Kidney (tissue), 14 donors: ENCODE results near the gene PIGU. TPM values are rescaled to one million over a fixed set of nuclear protein-coding genes. Genes with fewer than 3 reads are reported as not detected.
A peak's percentile ranks its signal among the peaks of the same experiment; 100 is the strongest.

Experiments
- DNase-seq, 5 donors: peaks; one replicate each; pipeline ENCODE4 v3.0.0-alpha.2; 2013 to 2020
- FAIRE-seq: peaks from 2 replicates; lab custom pipeline; 2012; peaks lifted over from hg19 to GRCh38; lab: Jason Lieb, UNC
- H3K27ac ChIP-seq, 2 donors: one replicate each; pipeline ENCODE4 v1.7.0; 2013; ENCODE audit warnings: low read depth in 2 of 2, low read length in 2 of 2, inconsistent platforms in 1 of 2
- H3K27me3 ChIP-seq: one replicate; pipeline ENCODE4 v1.7.1; 2013; ENCODE audit warnings: low read length, inconsistent platforms; ENCODE audit not compliant: control insufficient read depth, insufficient read depth
- H3K36me3 ChIP-seq, 3 donors: one replicate each; pipeline versions ENCODE4 v1.7.0 to v1.7.1; 2013; ENCODE audit warnings: low read length in 3 of 3, control low read depth in 1 of 3, inconsistent platforms in 1 of 3; ENCODE audit not compliant: insufficient read depth in 3 of 3, control insufficient read depth in 2 of 3
- H3K4me1 ChIP-seq, 3 donors: one replicate each; pipeline versions ENCODE4 v1.7.0 to v1.7.1; 2013; ENCODE audit warnings: low read length in 3 of 3, inconsistent platforms in 1 of 3, low read depth in 1 of 3; ENCODE audit not compliant: control insufficient read depth in 2 of 3, insufficient read depth in 2 of 3
- H3K4me3 ChIP-seq, 3 donors: one replicate each; pipeline versions ENCODE4 v1.7.0 to v1.8.1; 2013; ENCODE audit warnings: low read length in 3 of 3, control low read depth in 1 of 3, inconsistent platforms in 1 of 3
- H3K9ac ChIP-seq, 3 donors: one replicate each; pipeline versions ENCODE4 v1.7.0 to v1.7.1; 2013; ENCODE audit warnings: low read length in 3 of 3, control low read depth in 1 of 3, inconsistent platforms in 1 of 3
- H3K9me3 ChIP-seq, 3 donors: one replicate each; pipeline versions ENCODE4 v1.7.0 to v1.7.1; 2013; ENCODE audit warnings: low read length in 3 of 3, control low read depth in 1 of 3, inconsistent platforms in 1 of 3; ENCODE audit not compliant: control insufficient read depth in 2 of 3, insufficient read depth in 1 of 3
- intact Hi-C: fragments of 100-400 bp; cut with DNase I; formaldehyde crosslinking; loops from one replicate; pipeline ENCODE4 v1.11.1; 2022
- polyA plus RNA-seq: library from polyadenylated mRNA; stranded (reverse); fragments of 350-450 nt; fragmentation: Illumina TruSeq; extraction: RNeasy Lipid Tissue Mini Kit (QIAGEN cat#74804); gene quantifications from one replicate; pipeline ENCODE4 v1.2.3, GENCODE V29; 2014; ENCODE audit warnings: low read depth, low replicate concordance; ENCODE audit not compliant: insufficient read depth
- total RNA-seq: library from RNA; stranded (reverse); fragmentation: NEBNext Ultra II Directional; extraction: Animal tissue kit (Norgen Biotek cat#: 25700); gene quantifications from one replicate; pipeline ENCODE4 v1.2.1, GENCODE V29; 2021
- TF ChIP-seq, protein P1 (sequence below): IDR thresholded peaks from 3 replicates; pipeline ENCODE4 v1.5.1; 2012; ENCODE audit warnings: mild to moderate bottlenecking, moderate library complexity, borderline replicate concordance; ENCODE audit not compliant: insufficient read depth; ENCODE audit errors: extremely low read depth
- donor health status: control.
- donor health status: control.
- donor health status: control.
- donor health status: control.
- donor health status: control.
- donor health status: DM: yes; HTN: yes; CAD: no.
- donor health status: Normal renal cell carcinoma (clear cell type).

PIGU gene
- total and polyA plus RNA-seq, 2 donors from 2014 or later = 15.9 to 42.0 TPM

DNA sequence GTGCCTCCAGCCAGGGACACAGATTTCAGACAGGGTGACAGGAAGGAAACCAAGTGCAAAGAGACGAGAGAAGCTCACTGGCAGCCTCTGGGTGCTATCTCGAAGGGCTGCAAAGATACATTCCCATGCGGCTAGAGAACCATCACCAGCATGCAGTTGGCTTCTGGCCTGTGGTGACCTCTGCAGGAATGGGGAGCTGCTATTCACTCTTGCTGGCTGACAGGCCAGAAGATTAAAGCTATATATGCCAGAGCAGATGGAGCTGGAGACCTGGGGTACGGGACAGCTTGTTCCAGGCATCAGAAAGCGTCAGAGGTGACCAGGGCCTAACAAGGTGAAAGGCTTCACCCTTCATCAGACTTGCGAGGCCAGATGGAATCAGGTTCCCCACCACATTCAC is 98.4 kb downstream of the PIGU start:
- no peak for FAIRE-seq
- intact Hi-C loops = no loop called here
- Histone ChIP-seq H3K9ac (no peak overlapping the region), H3K36me3 (peaks cover 0 to 5% (median 2%) of the 10 kb centered on the region in 3 donors), H3K4me3 (no peak overlapping the region), H3K27ac (no peak overlapping the region), H3K9me3 (no peaks in the 10 kb centered on the region), H3K4me1 (peaks cover 0 to 3% (median 0%) of the 10 kb centered on the region in 3 donors), H3K27me3 (no peaks in the 10 kb centered on the region)
- peak in 1 of 5 donors; percentile 42 for DNase-seq
- TF ChIP-seq, protein P1, sequence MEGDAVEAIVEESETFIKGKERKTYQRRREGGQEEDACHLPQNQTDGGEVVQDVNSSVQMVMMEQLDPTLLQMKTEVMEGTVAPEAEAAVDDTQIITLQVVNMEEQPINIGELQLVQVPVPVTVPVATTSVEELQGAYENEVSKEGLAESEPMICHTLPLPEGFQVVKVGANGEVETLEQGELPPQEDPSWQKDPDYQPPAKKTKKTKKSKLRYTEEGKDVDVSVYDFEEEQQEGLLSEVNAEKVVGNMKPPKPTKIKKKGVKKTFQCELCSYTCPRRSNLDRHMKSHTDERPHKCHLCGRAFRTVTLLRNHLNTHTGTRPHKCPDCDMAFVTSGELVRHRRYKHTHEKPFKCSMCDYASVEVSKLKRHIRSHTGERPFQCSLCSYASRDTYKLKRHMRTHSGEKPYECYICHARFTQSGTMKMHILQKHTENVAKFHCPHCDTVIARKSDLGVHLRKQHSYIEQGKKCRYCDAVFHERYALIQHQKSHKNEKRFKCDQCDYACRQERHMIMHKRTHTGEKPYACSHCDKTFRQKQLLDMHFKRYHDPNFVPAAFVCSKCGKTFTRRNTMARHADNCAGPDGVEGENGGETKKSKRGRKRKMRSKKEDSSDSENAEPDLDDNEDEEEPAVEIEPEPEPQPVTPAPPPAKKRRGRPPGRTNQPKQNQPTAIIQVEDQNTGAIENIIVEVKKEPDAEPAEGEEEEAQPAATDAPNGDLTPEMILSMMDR = no peak

GRCh38 chr20:34578025-34578424 is 98.9 kb downstream of the PIGU start:
- H3K4me1 ChIP-seq = peaks cover 0 to 3% (median 0%) of the 10 kb centered on the region in 3 donors
- no peaks in the 10 kb centered on the region for H3K27me3 ChIP-seq
- TF ChIP-seq, protein P1 = no peak
- H3K9me3 ChIP-seq = no peaks in the 10 kb centered on the region
- H3K9ac ChIP-seq = no peak overlapping the region
- H3K36me3 ChIP-seq = peaks cover 0 to 5% (median 2%) of the 10 kb centered on the region in 3 donors
- no peak overlapping the region for H3K4me3 ChIP-seq
- intact Hi-C loops = no loop called here
- DNase-seq = no peak
- no peak for FAIRE-seq
- H3K27ac ChIP-seq = no peak overlapping the region

- TF ChIP-seq, protein P1 = no peak
- DNase-seq (no peak), FAIRE-seq (no peak)
- Histone ChIP-seq H3K9me3 (no peaks in the 10 kb centered on the region), H3K36me3 (peaks cover 0 to 5% (median 2%) of the 10 kb centered on the region in 3 donors), H3K4me1 (peaks cover 0 to 3% (median 0%) of the 10 kb centered on the region in 3 donors), H3K4me3 (no peak overlapping the region), H3K9ac (no peak overlapping the region), H3K27me3 (no peaks in the 10 kb centered on the region), H3K27ac (no peak overlapping the region)
- intact Hi-C loops = no loop called here
These were observed 99.8 kb downstream of the PIGU start for GRCh38 chr20:34577061-34577460.

DNA sequence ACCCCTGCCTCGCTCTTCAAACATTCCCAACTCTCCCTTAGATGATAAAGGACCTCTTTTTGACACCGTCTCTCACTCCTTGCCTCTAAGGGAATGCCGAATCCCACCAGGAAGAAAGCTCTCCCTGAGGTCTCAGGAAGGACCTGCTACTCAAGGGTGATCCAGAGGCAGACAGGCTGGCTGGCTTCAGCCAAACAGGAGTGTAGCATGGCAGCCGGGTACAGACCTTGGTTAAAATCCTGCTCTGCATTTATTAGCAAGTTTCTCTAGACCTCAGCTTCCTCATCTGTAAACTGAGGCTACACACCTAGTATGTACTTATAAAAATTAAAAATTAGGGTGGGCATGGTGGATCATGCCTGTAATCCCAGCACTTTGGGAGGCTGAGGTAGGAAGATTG is 101.1 kb downstream of the PIGU start:
- no peak overlapping the region for H3K9ac ChIP-seq
- no peak for FAIRE-seq
- H3K4me1 ChIP-seq = peaks cover 0 to 3% (median 0%) of the 10 kb centered on the region in 3 donors
- no peaks in the 10 kb centered on the region for H3K27me3 ChIP-seq
- intact Hi-C loops = no loop called here
- H3K4me3 ChIP-seq = no peak overlapping the region
- H3K36me3 ChIP-seq = peaks cover 0 to 5% (median 2%) of the 10 kb centered on the region in 3 donors
- no peaks in the 10 kb centered on the region for H3K9me3 ChIP-seq
- no peak for DNase-seq
- H3K27ac ChIP-seq = no peak overlapping the region
- TF ChIP-seq, protein P1 = no peak
